HEK293 (cell line): ENCODE measurements around the gene RFPL2.

Experiments
- CTCF ChIA-PET: fragments of 350-600 bp; formaldehyde crosslinking; extraction: SDS; loops from one replicate; lab custom pipeline; 2021; ENCODE audit warnings: antibody characterized with exemption; lab: Yijun Ruan, JAX
- POLR2A ChIA-PET: fragments of 300-600 bp; formaldehyde crosslinking; extraction: SDS; loops from one replicate; lab custom pipeline; 2020; ENCODE audit warnings: antibody characterized with exemption, inconsistent platforms; lab: Yijun Ruan, JAX
- H3K27ac ChIP-seq: fragments of 200-500 bp; sonication (Bioruptor generic); 2 replicates; pipeline ENCODE4 v1.5.1; 2014; ENCODE audit warnings: low read depth, low read length, control low read depth, inconsistent platforms; ENCODE audit errors: extremely low read depth
- H3K36me3 ChIP-seq, 2 experiments: fragments of 200-500 bp in 1 of 2; sonication (Bioruptor generic) in 1 of 2; 1 replicate in 1 of 2; 2 replicates in 1 of 2; pipeline ENCODE4 v1.5.1; 2014 to 2017; ENCODE audit warnings: inconsistent platforms in 2 of 2, low read length in 2 of 2; ENCODE audit not compliant: control insufficient read depth in 2 of 2, insufficient read depth in 1 of 2
- H3K4me1 ChIP-seq: fragments of 200-500 bp; sonication (Bioruptor generic); 2 replicates; pipeline ENCODE4 v1.5.1; 2014; ENCODE audit warnings: mild to moderate bottlenecking, low read length, inconsistent platforms; ENCODE audit not compliant: control insufficient read depth, insufficient read depth
- H3K4me3 ChIP-seq: 2 replicates; pipeline ENCODE4 v1.5.1; 2011; ENCODE audit warnings: low read depth, mild to moderate bottlenecking, control low read depth, low read length, moderate library complexity
- H3K9me3 ChIP-seq: fragments of 200-500 bp; sonication (Bioruptor generic); 2 replicates; pipeline ENCODE4 v1.5.1; 2014; ENCODE audit warnings: low read depth, low read length, inconsistent platforms; ENCODE audit not compliant: control insufficient read depth, insufficient read depth
- BCL11A ChIP-seq: fragments of 450-650 bp; formaldehyde crosslinking; IDR thresholded peaks from 2 replicates; pipeline ENCODE4 v1.5.1; 2016; ENCODE audit warnings: low read depth, missing biosample characterization, missing genetic modification characterization
- CTCF ChIP-seq: fragments of 450-650 bp; formaldehyde crosslinking; IDR thresholded peaks from 2 replicates; pipeline ENCODE4 v1.5.1; 2016; ENCODE audit warnings: missing biosample characterization, missing genetic modification characterization
- GLIS2 ChIP-seq: fragments of 450-650 bp; formaldehyde crosslinking; IDR thresholded peaks from 2 replicates; pipeline ENCODE4 v1.5.1; 2016; ENCODE audit warnings: missing biosample characterization, missing genetic modification characterization
- KLF8 ChIP-seq: fragments of 450-650 bp; formaldehyde crosslinking; IDR thresholded peaks from 2 replicates; pipeline ENCODE4 v1.5.1; 2016; ENCODE audit warnings: missing biosample characterization, missing genetic modification characterization
- KLF9 ChIP-seq: fragments of 450-650 bp; formaldehyde crosslinking; IDR thresholded peaks from 2 replicates; pipeline ENCODE4 v1.5.1; 2016; ENCODE audit warnings: missing biosample characterization, missing genetic modification characterization, low read depth
- PATZ1 ChIP-seq: fragments of 450-650 bp; formaldehyde crosslinking; IDR thresholded peaks from 2 replicates; pipeline ENCODE4 v1.5.1; 2016; ENCODE audit warnings: missing biosample characterization, missing genetic modification characterization
- SP2 ChIP-seq: fragments of 450-650 bp; formaldehyde crosslinking; IDR thresholded peaks from 2 replicates; pipeline ENCODE4 v1.5.1; 2016; ENCODE audit warnings: missing biosample characterization, missing genetic modification characterization
- ZBTB17 ChIP-seq: fragments of 450-650 bp; formaldehyde crosslinking; IDR thresholded peaks from 2 replicates; pipeline ENCODE4 v1.5.1; 2016; ENCODE audit warnings: missing biosample characterization, missing genetic modification characterization
- ZBTB20 ChIP-seq: fragments of 450-650 bp; formaldehyde crosslinking; IDR thresholded peaks from 2 replicates; pipeline ENCODE4 v1.5.1; 2016; ENCODE audit warnings: missing biosample characterization, missing genetic modification characterization
- ZBTB21 ChIP-seq: fragments of 450-650 bp; formaldehyde crosslinking; IDR thresholded peaks from 2 replicates; pipeline ENCODE4 v1.5.1; 2017; ENCODE audit warnings: missing biosample characterization, missing genetic modification characterization
- ZNF23 ChIP-seq: fragments of 450-650 bp; formaldehyde crosslinking; IDR thresholded peaks from 2 replicates; pipeline ENCODE4 v1.5.1; 2016; ENCODE audit warnings: missing biosample characterization, missing genetic modification characterization, borderline replicate concordance
- ZNF335 ChIP-seq: fragments of 450-650 bp; formaldehyde crosslinking; conservative IDR thresholded peaks from 2 replicates; pipeline ENCODE4 v1.5.1; 2016; ENCODE audit warnings: missing biosample characterization, missing genetic modification characterization
- ZNF341 ChIP-seq: fragments of 450-650 bp; formaldehyde crosslinking; IDR thresholded peaks from 2 replicates; pipeline ENCODE4; 2016; ENCODE audit warnings: low read depth, missing biosample characterization, missing genetic modification characterization
- ZNF37A ChIP-seq: fragments of 450-650 bp; IDR thresholded peaks from 2 replicates; pipeline ENCODE4 v1.5.1; 2018; ENCODE audit warnings: missing biosample characterization, missing genetic modification characterization
- ZNF449 ChIP-seq: fragments of 450-650 bp; formaldehyde crosslinking; IDR thresholded peaks from 2 replicates; pipeline ENCODE4 v1.5.1; 2017; ENCODE audit warnings: missing biosample characterization, mild to moderate bottlenecking, missing genetic modification characterization, moderate library complexity
- ZNF501 ChIP-seq: fragments of 450-650 bp; formaldehyde crosslinking; IDR thresholded peaks from 2 replicates; pipeline ENCODE4 v1.5.1; 2016; ENCODE audit warnings: missing biosample characterization, missing genetic modification characterization
- ZNF548 ChIP-seq: fragments of 450-650 bp; formaldehyde crosslinking; IDR thresholded peaks from 2 replicates; pipeline ENCODE4 v1.5.1; 2016; ENCODE audit warnings: missing biosample characterization, missing genetic modification characterization
- ZNF645 ChIP-seq: fragments of 450-650 bp; formaldehyde crosslinking; IDR thresholded peaks from 2 replicates; pipeline ENCODE4; 2016; ENCODE audit warnings: missing biosample characterization, missing genetic modification characterization
- ZNF777 ChIP-seq: fragments of 450-650 bp; formaldehyde crosslinking; IDR thresholded peaks from 2 replicates; pipeline ENCODE4 v1.5.1; 2017; ENCODE audit warnings: missing biosample characterization, missing genetic modification characterization, borderline replicate concordance

Gene RFPL2

GRCh38 chr22:32204856-32205722 lies at the start of gene RFPL2:
Gene RFPL2, minus strand, starts transcription at chr22:32205073. Its CDS starts 2,622 bp downstream, at chr22:32202451.
- H3K27ac ChIP-seq = 0 out of 2 replicates have a peak within 1 kb of the TSS, but pooled peaks have one; percentile 16
- H3K4me1 ChIP-seq = 0 out of 2 replicates have a peak, but pooled peaks cover 3% of the 10 kb centered on the region
- H3K36me3 ChIP-seq = peaks cover 0 to 22% of the 10 kb centered on the region in 2 experiments; a peak in 1 of 3 replicates
- no peak for TF ChIP-seq KLF8 (tag by site-specific recombination)
- peak; percentile 40; the same call in 1 of the 2 replicates for TF ChIP-seq GLIS2 (tag by site-specific recombination)
- no peak for TF ChIP-seq ZNF548 (tag by site-specific recombination)
- no peak for TF ChIP-seq BCL11A (tag by site-specific recombination)
- TF ChIP-seq ZNF23 (tag by site-specific recombination) = no peak
- no peak for TF ChIP-seq ZNF449 (tag by site-specific recombination)
- TF ChIP-seq ZBTB17 (tag by site-specific recombination) = peak; percentile 95
- peak; percentile 68 for TF ChIP-seq CTCF (tag by site-specific recombination)
- TF ChIP-seq ZNF777 (tag by site-specific recombination) = no peak
- no peak for TF ChIP-seq ZNF645
- peak; percentile 16; the same call in 1 of the 2 replicates for TF ChIP-seq SP2 (tag by site-specific recombination)
- TF ChIP-seq KLF9 = 0 out of 2 replicates have a peak, but pooled peaks have one; percentile 18
- peak; percentile 45 for TF ChIP-seq PATZ1
- peak; percentile 65; the same call in 1 of the 2 replicates for TF ChIP-seq ZNF335 (tag by site-specific recombination)
- no peak for TF ChIP-seq ZNF37A (tag by site-specific recombination)
- 0 out of 2 replicates have a peak, but pooled peaks have one; percentile 11 for TF ChIP-seq ZBTB21 (tag by site-specific recombination)
- TF ChIP-seq ZBTB20 = peak; percentile 0; the same call in 1 of the 2 replicates
- TF ChIP-seq ZNF341 (tag by site-specific recombination) = peak; percentile 56
- TF ChIP-seq ZNF501 (tag by site-specific recombination) = no peak
- ChIA-PET CTCF (interaction anchor here (0.6 to 1.1 kb wide), 8 partner anchors 12 to 826 kb away, joined by 3 to 7 read pairs (median 3); no protein-coding TSS in a partner anchor), POLR2A (no interaction called here)
- H3K9me3 ChIP-seq = no peaks in the 10 kb centered on the region
- H3K4me3 ChIP-seq = peak within 1 kb of the TSS; percentile 34
